Retinal pigment epithelial cell (primary cell): ENCODE measurements around the gene MED15.

Source experiments
- DNase-seq: peaks from one replicate; pipeline ENCODE4 v3.0.0-alpha.2; 2010; ENCODE audit warnings: low read depth
- H3K4me3 ChIP-seq: 2 replicates; pipeline ENCODE4 v1.5.1; 2011; ENCODE audit warnings: mild to moderate bottlenecking, low read length, control low read depth, moderate library complexity
- CTCF ChIP-seq: conservative IDR thresholded peaks from 2 replicates; pipeline ENCODE4 v1.5.1; 2011; ENCODE audit warnings: low read depth, low read length, control low read depth, inconsistent platforms

Gene MED15, protein sequence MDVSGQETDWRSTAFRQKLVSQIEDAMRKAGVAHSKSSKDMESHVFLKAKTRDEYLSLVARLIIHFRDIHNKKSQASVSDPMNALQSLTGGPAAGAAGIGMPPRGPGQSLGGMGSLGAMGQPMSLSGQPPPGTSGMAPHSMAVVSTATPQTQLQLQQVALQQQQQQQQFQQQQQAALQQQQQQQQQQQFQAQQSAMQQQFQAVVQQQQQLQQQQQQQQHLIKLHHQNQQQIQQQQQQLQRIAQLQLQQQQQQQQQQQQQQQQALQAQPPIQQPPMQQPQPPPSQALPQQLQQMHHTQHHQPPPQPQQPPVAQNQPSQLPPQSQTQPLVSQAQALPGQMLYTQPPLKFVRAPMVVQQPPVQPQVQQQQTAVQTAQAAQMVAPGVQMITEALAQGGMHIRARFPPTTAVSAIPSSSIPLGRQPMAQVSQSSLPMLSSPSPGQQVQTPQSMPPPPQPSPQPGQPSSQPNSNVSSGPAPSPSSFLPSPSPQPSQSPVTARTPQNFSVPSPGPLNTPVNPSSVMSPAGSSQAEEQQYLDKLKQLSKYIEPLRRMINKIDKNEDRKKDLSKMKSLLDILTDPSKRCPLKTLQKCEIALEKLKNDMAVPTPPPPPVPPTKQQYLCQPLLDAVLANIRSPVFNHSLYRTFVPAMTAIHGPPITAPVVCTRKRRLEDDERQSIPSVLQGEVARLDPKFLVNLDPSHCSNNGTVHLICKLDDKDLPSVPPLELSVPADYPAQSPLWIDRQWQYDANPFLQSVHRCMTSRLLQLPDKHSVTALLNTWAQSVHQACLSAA

DNA sequence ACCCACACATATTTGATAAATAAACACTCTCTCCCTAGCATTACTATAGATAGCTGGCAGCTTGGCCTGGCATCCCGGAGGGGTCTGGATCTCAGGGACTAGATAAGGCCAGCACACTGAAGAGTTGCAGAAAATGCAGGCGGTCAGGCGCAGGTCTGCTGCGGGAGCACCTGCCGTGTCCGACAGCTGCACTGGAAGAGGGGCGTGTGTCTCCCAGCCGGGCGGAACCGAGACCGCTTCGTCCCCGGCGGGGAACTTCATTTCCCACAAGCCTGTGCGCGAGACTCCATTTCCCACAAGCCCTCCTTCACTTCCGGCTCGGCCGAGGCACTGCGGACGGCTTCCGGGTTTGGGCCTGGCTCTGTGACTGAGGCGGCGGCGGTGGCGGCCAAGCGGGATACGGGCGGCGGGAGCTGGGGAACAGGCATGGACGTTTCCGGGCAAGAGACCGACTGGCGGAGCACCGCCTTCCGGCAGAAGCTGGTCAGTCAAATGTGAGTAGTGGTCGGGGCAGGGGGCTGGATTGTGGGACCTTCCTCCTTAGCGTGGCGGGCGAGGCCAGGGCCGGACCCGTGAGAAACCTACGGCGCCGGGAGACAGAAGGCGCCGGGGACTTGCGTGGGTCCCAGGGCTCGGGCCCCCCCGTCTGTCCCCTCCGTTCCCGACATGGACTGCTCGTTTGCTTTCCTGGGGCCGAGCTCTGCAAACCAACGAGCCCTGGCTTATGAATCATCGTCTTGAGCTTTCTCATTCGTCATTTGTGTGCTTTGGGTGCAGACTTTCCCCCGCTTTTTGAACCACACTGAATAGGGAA lies at the start of gene MED15:
Gene MED15, plus strand, starts transcription at position 358 of the 814 bp plus-strand sequence. Its CDS starts 69 bp downstream, at position 427.
- no peak for DNase-seq
- H3K4me3 ChIP-seq, result peak within 1 kb of the TSS; percentile 90
- TF ChIP-seq CTCF, result no peak

DNA sequence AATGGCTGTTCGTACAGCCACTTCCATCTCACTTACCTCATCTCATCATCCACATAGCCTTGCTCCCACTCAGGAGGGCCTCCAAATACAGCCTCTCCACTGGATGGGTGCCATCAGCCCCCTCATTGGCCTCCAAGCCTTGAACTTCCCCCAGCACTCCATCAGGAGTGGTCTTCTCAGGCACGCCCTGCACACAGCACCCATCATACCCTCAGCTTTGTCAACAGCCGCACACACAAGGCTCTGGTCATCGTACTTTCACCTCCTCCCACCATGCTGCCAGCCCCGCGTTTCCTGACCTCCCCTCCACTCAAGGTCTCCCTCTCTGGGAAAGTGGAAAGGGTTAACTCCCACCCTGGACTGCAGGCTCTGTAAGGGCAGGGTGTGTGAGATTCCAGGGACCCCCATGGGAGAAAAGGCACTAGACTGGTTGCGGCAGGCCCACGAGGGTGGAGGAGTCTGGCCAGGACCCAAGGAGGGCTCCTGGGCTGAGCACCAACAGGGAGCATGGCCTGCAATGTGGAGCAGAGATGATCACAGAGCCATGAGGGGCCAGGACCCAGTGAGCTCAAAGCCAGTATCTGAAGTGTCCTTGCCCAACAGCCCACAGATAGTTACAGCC lies 48.8 kb upstream of the MED15 start:
- DNase-seq, result no peak
- TF ChIP-seq CTCF, result no peak
- no peak overlapping the region for H3K4me3 ChIP-seq

GRCh38 chr22:20459152-20459542 lies 48.3 kb upstream of the MED15 start:
- DNase-seq, result no peak
- no peak overlapping the region for H3K4me3 ChIP-seq
- no peak for TF ChIP-seq CTCF

DNA sequence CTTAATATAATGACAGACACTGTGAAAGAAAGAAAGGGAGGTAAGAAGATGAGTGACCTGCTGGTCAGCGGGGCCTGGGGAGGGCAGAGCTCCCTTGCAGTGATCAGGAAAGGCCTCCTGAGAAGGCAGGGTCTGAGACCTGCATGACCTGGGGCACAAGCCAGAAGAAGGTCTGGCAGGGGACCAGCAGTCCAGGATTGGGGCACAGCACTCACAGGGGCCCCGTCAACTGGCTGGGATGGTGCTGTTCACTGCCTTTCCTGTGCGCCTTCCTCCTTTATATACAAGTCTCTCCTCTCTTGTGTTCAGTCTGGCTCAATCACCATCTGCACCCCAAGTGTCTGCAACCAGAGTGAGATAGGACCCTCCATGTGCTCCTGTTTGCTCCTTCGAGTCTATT lies 47.5 kb upstream of the MED15 start:
- DNase-seq, result no peak
- H3K4me3 ChIP-seq, result no peak overlapping the region
- TF ChIP-seq CTCF, result no peak

GRCh38 chr22:20463324-20464095 lies 43.9 kb upstream of the MED15 start:
- TF ChIP-seq CTCF, result no peak
- DNase-seq, result no peak
- no peak overlapping the region for H3K4me3 ChIP-seq

DNA sequence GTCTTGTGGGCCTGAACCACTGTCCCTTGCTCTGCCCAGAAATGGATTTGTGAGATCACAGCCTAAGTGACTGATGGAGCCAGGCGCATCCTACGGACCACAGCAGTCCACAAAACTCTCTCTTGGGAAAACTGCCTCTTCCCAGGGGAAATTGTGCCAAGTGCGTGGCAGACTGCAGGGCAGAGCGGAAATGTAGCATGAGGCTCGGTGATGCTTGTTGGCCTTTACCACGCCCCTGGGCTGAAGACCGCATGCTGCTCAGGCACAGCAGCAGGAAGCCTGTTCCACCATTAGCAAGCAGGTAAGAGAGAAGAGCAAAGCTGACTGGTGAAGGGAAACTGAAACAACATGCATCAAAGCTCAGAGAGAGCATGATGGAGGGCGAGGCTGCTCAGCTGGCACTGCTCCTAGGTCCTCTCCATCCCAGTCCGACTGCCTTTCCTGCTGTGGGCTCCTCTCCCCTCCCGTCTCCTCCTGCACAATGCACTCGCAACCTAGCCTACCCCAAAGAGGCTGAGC lies 43.3 kb upstream of the MED15 start:
- TF ChIP-seq CTCF, result no peak
- DNase-seq, result no peak
- H3K4me3 ChIP-seq, result no peak overlapping the region
